ENCODE measurements around the gene CDKL5.

CDKL5 gene

DNA sequence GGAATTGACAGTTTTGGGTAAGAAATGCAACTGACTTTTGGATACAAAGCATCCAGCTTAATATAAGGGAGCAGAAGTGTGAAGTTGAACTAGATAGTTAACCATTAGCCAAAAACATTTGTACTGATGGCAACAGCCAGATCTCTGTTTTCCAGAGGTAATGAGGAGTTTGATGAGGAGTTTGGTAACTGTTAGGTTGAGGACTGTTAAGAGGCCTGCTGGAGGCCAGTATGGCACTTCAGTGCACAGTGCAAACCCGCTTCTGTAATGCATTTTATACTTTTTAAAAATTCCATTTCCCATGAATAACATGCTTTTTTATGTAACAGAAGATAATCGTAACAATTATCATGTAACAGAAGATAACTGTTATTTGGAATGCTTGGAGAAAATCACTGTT is 30.0 kb downstream of the CDKL5 start:
- DNase-seq (ENCODE audit: low read depth in 2 of 3, low spot score in 1 of 3), result no peak

GRCh38 chrX:18457000-18457399 is 31.6 kb downstream of the CDKL5 start:
- no peak for DNase-seq (ENCODE audit: low read depth in 2 of 3, low spot score in 1 of 3)

GRCh38 chrX:18461431-18461830 is 36.0 kb downstream of the CDKL5 start:
- no peak for DNase-seq (ENCODE audit: low read depth in 2 of 3, low spot score in 1 of 3)

DNA sequence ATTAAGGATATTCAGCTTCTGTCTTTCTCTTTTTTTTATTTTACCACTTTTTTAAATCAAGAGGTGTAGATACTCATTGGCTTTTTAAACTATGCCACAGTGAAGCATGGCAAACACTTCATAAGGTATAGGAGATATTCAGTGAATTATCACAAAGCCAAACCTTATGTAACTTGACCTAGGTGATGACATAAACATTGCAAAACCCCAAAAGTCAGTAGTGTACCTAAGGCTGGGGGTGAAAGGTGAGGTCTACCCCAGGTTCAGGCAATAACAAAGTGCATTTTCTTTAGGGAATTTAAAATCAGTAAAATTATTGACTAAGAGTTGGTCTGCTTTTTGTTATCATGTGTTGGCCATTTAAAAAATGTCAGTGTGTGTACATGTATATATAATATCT is 39.1 kb downstream of the CDKL5 start:
- DNase-seq (ENCODE audit: low read depth in 2 of 3, low spot score in 1 of 3), result no peak

DNA sequence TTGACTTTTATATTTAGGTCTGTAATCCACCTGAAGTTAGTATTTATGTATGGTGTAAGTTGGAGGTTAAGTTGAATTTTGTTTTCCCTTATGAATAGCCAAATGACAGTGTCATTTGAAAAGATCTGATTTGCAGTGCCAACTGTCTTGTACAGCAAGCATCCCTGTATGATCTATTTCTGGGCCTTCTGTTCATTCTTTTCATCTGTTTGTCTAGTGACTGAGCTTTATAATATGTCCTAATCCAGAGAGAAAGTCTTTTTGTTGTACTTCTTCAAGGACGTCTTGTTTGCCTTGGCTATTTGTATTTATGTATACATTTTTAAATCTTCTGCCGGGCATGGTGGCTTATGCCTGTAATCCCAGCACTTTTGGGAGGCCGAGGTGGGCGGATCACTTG is 39.6 kb downstream of the CDKL5 start:
- DNase-seq (ENCODE audit: low read depth in 2 of 3, low spot score in 1 of 3), result no peak

- DNase-seq (ENCODE audit: low read depth in 2 of 3, low spot score in 1 of 3), result no peak
Measured at GRCh38 chrX:18468599-18468998, 43.2 kb downstream of the CDKL5 start.

DNA sequence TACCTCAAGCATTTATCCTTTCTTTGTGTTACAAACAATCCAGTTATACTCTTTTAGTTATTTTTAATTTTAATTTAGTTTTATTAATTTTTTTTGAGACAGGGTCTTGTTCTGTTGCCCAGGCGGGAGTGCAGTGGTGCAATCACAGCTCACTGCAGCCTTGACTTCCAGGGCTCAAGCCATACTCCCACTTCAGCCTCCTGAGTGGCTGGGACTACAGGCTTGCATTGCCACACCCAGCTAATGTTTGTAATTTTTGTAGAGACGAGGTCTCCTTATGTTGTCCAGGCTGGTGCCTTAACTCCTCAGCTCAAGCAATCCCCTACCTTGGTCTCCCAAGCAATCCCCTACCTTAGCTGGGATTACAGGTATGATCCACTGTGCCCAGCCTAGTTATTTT is 45.9 kb downstream of the CDKL5 start:
- DNase-seq (ENCODE audit: low read depth in 2 of 3, low spot score in 1 of 3), result no peak

DNA sequence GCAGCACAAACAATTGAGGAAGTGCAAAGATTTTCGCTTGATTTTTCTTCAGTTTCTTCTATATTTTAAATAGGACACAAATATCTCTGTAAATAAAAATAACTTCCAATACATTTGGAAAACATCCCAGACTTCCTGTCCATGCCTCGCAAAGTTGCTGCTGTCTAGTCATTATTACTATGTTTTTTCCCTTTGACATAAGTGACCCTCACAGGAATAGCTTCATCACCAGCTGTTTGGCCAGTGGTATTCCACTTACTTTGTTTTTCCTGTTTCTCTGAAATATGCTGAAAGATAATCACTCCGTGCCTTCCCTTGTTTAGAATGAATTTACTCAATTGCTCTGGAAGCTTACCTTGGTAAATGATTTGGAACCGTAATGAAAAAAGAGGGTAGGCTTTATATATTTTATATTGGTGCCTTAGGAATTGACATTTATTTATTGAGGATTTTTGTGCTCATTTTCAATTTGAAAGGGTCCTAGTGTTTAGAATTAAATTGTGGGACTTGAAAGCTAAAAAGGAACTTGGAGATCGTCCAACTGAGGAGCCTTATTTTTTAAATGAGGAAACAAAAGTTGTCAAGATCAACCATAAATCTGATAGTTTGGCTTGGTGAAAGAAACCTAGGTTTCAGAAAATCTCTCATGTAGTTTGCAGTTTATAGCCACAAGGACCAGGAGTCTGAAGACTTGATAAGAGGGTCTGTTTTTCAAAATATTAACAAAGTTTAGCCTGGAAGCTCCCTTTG is 65.6 kb downstream of the CDKL5 start:
- no peak for DNase-seq (ENCODE audit: low read depth in 2 of 3, low spot score in 1 of 3)

- no peak for DNase-seq (ENCODE audit: low read depth in 2 of 3, low spot score in 1 of 3)
Measured at GRCh38 chrX:18491587-18492340, 66.4 kb downstream of the CDKL5 start.

DNA sequence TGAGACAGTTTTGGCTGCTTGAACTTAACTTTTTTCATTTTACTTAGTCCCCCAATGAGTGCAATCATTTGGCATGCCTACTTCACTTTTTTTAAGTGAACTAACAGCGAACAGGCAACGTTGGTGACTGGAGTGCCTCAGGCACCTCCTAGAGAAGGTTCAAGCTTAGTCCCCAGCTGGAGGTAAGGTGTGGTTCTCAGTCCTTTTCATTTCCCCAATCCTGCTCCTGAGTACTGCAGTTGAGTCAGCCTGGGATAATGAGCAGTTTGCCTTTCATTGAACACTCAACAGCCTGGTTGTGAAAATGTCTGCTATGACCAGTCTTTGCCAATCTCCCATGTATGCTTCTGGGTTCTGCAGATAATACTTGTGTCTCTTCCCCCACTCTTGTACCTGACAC is 109.5 kb downstream of the CDKL5 start:
- DNase-seq (ENCODE audit: low read depth in 2 of 3, low spot score in 1 of 3), result no peak

DNA sequence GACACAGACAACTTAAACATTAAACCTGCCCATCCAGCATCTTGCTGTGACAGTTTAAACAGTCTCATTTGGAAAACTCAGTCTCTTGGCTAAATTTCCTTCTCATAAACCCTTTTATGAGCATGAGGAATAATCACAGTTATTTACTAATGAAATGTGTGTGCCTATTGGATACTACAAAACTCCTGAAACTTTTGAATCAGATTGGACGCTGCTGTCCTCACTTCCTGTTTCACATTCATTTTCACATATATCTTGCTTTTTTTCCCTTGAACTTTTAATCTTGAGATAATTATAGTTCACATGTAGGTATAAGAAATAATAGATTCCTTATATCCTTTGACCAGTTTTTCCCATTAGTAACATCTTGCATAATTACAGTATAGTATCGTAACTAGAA is 111.7 kb downstream of the CDKL5 start:
- DNase-seq (ENCODE audit: low read depth in 2 of 3, low spot score in 1 of 3), result no peak

DNA sequence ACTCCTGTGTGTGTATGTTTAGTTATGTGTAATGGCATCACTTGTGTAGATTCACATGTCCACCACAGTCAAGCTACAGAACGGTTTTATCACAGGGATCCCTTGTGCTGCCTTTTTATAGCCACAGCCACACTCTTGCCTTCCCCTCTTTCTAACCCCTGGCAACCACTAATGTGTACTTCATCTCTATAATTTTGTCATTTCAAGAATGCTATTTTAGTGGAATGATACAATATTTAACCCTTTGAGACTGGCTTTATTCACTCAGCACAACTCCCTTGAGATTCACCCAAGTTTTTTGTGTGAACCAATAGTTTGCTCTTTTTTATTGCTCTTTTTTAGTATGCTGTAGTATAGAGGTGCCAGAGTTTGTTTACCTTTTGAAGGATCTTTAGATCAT is 112.1 kb downstream of the CDKL5 start:
- DNase-seq (ENCODE audit: low read depth in 2 of 3, low spot score in 1 of 3), result no peak

DNA sequence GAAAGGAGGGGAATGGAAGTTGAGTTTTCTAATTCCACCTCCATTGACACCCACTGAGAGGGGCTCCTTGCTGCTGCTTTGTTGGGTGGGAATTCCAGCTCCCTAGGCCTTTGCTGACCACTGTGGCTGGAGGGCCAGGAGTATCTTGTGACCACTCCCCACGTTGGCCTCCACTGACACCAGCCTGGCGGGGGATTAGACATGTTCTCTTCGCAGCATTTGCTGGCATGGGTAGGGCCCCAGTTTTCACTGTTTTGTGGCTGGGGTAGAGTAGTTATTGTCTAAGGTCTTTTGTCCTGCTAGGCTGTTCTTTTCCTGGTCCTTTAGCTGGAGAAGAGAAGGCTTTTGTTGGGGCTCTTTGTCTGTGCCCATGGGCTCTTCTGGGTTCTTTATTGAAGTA is 116.7 kb downstream of the CDKL5 start:
- DNase-seq (ENCODE audit: low read depth in 2 of 3, low spot score in 1 of 3), result no peak

GRCh38 chrX:18542905-18543304 is 117.5 kb downstream of the CDKL5 start:
- DNase-seq (ENCODE audit: low read depth in 2 of 3, low spot score in 1 of 3), result no peak

DNA sequence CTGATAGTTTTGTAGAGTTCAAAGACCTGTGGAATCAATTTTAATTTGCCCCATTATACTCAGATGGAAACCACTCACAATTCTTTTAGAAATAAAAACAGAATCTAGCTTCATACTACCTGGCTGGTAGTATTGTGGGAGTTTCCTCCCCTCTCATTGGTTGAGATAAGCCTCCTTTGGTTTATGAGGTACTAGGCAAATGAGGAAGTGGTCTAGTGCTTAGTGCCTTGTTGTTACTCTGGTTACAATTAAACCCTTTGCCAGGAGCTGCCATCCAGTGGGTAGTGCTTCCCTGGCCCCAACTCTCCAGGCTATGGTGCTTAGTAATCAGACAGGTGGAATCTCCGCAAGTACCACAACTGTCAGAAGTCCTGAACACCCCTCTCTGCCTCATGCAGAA is 118.3 kb downstream of the CDKL5 start:
- no peak for DNase-seq (ENCODE audit: low read depth in 2 of 3, low spot score in 1 of 3)

DNA sequence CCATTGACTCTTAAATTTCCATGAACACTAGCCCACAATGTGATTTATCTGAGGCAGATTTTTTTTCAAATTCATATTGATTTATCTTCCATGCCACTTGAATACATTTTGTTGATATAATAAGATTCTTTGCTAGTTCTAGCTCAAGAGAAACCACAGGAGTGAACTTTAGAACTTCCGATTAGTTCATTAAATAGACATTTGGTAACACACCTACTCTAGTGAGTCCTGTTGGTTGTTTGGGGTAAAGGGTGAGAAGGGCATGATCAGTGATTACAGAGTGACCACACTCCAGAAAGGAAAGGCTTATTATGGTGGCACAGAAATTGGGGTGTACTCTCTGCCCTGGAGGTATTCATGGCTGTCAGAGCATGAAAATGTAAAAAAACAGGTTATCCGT is 120.4 kb downstream of the CDKL5 start:
- DNase-seq (ENCODE audit: low read depth in 2 of 3, low spot score in 1 of 3), result no peak

- no peak for DNase-seq (ENCODE audit: low read depth in 2 of 3, low spot score in 1 of 3)
Measured at GRCh38 chrX:18548996-18549395, 123.6 kb downstream of the CDKL5 start.

- DNase-seq (ENCODE audit: low read depth in 2 of 3, low spot score in 1 of 3), result no peak
Measured at GRCh38 chrX:18549643-18550042, 124.2 kb downstream of the CDKL5 start.

- DNase-seq (ENCODE audit: low read depth in 2 of 3, low spot score in 1 of 3), result no peak
Measured at GRCh38 chrX:18557879-18558278, 132.5 kb downstream of the CDKL5 start.

DNA sequence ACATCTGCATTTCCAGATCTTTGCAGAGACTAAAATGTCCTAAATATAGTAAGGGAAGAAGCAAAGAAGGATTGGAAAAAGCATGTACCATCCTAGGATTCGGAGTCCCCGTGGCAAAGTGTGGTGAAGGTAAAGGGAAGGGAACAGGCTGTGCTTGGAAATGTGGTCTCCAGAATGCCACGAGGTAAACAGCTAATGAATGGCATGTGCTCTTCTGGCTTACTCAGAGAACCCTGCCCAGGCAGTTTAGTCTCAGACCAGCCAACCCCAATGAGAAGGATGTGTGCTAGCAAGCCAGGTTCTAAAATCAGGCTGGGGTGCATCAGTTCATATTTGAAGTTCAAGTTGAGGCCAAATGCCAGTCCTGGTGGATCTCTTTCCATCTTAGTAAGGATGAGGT is 133.4 kb downstream of the CDKL5 start:
- DNase-seq (ENCODE audit: low read depth in 2 of 3, low spot score in 1 of 3), result no peak

DNA sequence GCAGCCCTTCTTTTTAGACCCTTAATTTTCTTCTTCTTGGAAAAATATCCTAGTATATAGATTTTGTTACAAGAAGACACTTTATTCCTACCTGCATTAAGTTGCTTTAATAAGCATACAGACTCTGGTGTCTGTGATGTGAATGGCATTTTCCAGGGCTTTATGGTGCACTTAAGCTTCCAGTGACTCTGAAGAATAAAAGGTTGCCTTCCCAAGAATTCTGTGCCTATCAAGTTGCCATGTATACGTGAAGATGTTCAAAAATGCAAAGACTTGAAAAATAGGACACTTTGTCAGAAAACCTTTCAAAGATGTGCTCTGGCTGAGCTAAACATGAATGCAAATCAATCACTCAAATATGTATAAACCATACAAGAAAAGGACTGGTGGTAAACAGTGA is 135.6 kb downstream of the CDKL5 start:
- no peak for DNase-seq (ENCODE audit: low read depth in 2 of 3, low spot score in 1 of 3)

DNA sequence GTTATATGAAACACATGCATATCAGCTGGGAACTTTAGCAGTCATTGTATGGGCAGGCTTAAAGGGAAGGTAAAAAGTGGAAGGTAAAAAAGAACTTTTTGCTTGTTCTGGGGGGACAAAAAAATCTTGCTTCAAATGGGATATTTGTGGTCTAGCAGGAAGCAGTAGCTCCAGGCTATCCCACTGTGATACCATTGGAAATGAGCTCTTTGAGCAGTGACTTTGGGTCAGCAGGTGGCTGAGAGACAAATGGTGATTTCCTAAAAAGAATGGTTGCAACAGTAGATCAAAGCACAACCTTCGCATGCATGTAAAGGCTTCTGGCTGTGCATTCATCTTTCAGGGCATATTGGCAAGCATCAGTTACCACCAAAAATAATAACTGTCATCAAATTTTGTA is 140.3 kb downstream of the CDKL5 start:
- no peak for DNase-seq (ENCODE audit: low read depth in 2 of 3, low spot score in 1 of 3)

DNA sequence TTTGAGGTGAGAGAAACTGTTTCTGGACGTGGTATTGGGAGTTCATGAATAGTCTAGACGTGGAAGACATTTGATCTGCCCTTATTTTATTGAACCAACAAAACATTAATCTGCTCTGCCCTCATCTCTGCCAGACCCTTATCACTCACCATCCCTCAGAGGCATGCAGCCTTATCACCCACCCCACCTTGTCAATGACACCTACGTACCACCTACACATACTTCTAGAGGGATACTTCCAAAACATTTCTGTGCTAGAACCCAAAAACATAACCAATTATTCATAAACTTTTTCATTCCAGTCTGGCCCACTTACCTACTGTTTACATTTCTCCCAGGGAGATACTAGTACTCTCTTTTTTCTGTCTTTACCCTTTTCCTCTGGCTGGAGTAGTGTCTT is 141.3 kb downstream of the CDKL5 start:
- no peak for DNase-seq (ENCODE audit: low read depth in 2 of 3, low spot score in 1 of 3)

All from stimulated activated CD4-positive, alpha-beta T cell treated with anti-CD3 and anti-CD28 coated beads, Interleukin-12 subunit alpha, Interleukin-12 subunit beta, amount 100 ng/mL, for 48 hours (primary cell).